ENCODE measurements around the gene KRT73. TPM values are rescaled to one million over a fixed set of nuclear protein-coding genes. Genes with fewer than 3 reads are reported as not detected.

The KRT73 gene
- total RNA-seq, 2 donors from 2014 or later, result 0.40 to 1.1 TPM

GRCh38 chr12:52612431-52613383 is 5.7 kb downstream of the KRT73 start:
- Mint-ChIP-seq H3K4me3 (peak overlapping the region; percentile 26), H3K36me3 (ENCODE audit: low read depth) (peaks cover 2% of the 10 kb centered on the region), H3K27ac (peak overlapping the region; percentile 77), H3K27me3 (peaks cover 37% of the 10 kb centered on the region), H3K4me1 (peaks cover 36% of the 10 kb centered on the region)
- ATAC-seq (no peak), DNase-seq (no peak)
- no peaks in the 10 kb centered on the region for H3K9me3 ChIP-seq (ENCODE audit: control insufficient read depth, low read length, poor library complexity, severe bottlenecking)

- Mint-ChIP-seq H3K27ac (peak overlapping the region; percentile 77), H3K4me3 (no peak overlapping the region), H3K4me1 (peaks cover 33% of the 10 kb centered on the region), H3K36me3 (ENCODE audit: low read depth) (peaks cover 2% of the 10 kb centered on the region), H3K27me3 (peaks cover 32% of the 10 kb centered on the region)
- ATAC-seq (no peak), DNase-seq (no peak)
- no peaks in the 10 kb centered on the region for H3K9me3 ChIP-seq (ENCODE audit: control insufficient read depth, low read length, poor library complexity, severe bottlenecking)
Observed at GRCh38 chr12:52611080-52611468, 7.3 kb downstream of the KRT73 start.

GRCh38 chr12:52608826-52609630 is 9.3 kb downstream of the KRT73 start:
- peaks cover 2% of the 10 kb centered on the region for H3K36me3 Mint-ChIP-seq (ENCODE audit: low read depth)
- ATAC-seq (no peak), DNase-seq (no peak)
- no peaks in the 10 kb centered on the region for H3K9me3 ChIP-seq (ENCODE audit: control insufficient read depth, low read length, poor library complexity, severe bottlenecking)
- no peak overlapping the region for H3K27ac Mint-ChIP-seq
- no peak overlapping the region for H3K4me3 Mint-ChIP-seq
- peaks cover 31% of the 10 kb centered on the region for H3K4me1 Mint-ChIP-seq
- H3K27me3 Mint-ChIP-seq, result peaks cover 25% of the 10 kb centered on the region

GRCh38 chr12:52608161-52608560 is 10.2 kb downstream of the KRT73 start:
- H3K9me3 ChIP-seq (ENCODE audit: control insufficient read depth, low read length, poor library complexity, severe bottlenecking), result no peaks in the 10 kb centered on the region
- peaks cover 28% of the 10 kb centered on the region for H3K4me1 Mint-ChIP-seq
- no peak overlapping the region for H3K4me3 Mint-ChIP-seq
- DNase-seq, result no peak
- peaks cover 2% of the 10 kb centered on the region for H3K36me3 Mint-ChIP-seq (ENCODE audit: low read depth)
- H3K27me3 Mint-ChIP-seq, result peaks cover 26% of the 10 kb centered on the region
- ATAC-seq, result no peak
- H3K27ac Mint-ChIP-seq, result peak overlapping the region; percentile 61

GRCh38 chr12:52607314-52607713 is 11.0 kb downstream of the KRT73 start:
- H3K27ac Mint-ChIP-seq, result peak overlapping the region; percentile 61
- H3K36me3 Mint-ChIP-seq (ENCODE audit: low read depth), result peaks cover 2% of the 10 kb centered on the region
- ATAC-seq (no peak), DNase-seq (no peak)
- H3K4me3 Mint-ChIP-seq, result peak overlapping the region; percentile 10
- peaks cover 32% of the 10 kb centered on the region for H3K4me1 Mint-ChIP-seq
- no peaks in the 10 kb centered on the region for H3K9me3 ChIP-seq (ENCODE audit: control insufficient read depth, low read length, poor library complexity, severe bottlenecking)
- H3K27me3 Mint-ChIP-seq, result peaks cover 34% of the 10 kb centered on the region

GRCh38 chr12:52606581-52607218 is 11.7 kb downstream of the KRT73 start:
- no peak overlapping the region for H3K27ac Mint-ChIP-seq
- peaks cover 2% of the 10 kb centered on the region for H3K36me3 Mint-ChIP-seq (ENCODE audit: low read depth)
- no peak overlapping the region for H3K4me3 Mint-ChIP-seq
- ATAC-seq (no peak), DNase-seq (no peak)
- H3K9me3 ChIP-seq (ENCODE audit: control insufficient read depth, low read length, poor library complexity, severe bottlenecking), result no peaks in the 10 kb centered on the region
- peaks cover 33% of the 10 kb centered on the region for H3K27me3 Mint-ChIP-seq
- H3K4me1 Mint-ChIP-seq, result peaks cover 32% of the 10 kb centered on the region

- no peak for ATAC-seq
- Mint-ChIP-seq H3K27ac (no peak overlapping the region), H3K4me3 (peak overlapping the region; percentile 1), H3K27me3 (peaks cover 33% of the 10 kb centered on the region), H3K36me3 (ENCODE audit: low read depth) (peaks cover 2% of the 10 kb centered on the region), H3K4me1 (peaks cover 29% of the 10 kb centered on the region)
- DNase-seq, result no peak
- H3K9me3 ChIP-seq (ENCODE audit: control insufficient read depth, low read length, poor library complexity, severe bottlenecking), result no peaks in the 10 kb centered on the region
Observed at GRCh38 chr12:52606096-52606495, 12.3 kb downstream of the KRT73 start.

- H3K9me3 ChIP-seq (ENCODE audit: control insufficient read depth, low read length, poor library complexity, severe bottlenecking), result no peaks in the 10 kb centered on the region
- ATAC-seq, result no peak
- Mint-ChIP-seq H3K27me3 (peaks cover 33% of the 10 kb centered on the region), H3K4me3 (peak overlapping the region; percentile 1), H3K36me3 (ENCODE audit: low read depth) (peaks cover 2% of the 10 kb centered on the region), H3K4me1 (peaks cover 25% of the 10 kb centered on the region), H3K27ac (no peak overlapping the region)
- DNase-seq, result no peak
Observed at GRCh38 chr12:52605542-52605941, 12.8 kb downstream of the KRT73 start.

- peak overlapping the region; percentile 43 for H3K27ac Mint-ChIP-seq
- no peak overlapping the region for H3K4me3 Mint-ChIP-seq
Observed at GRCh38 chr12:52604859-52605258, 13.5 kb downstream of the KRT73 start.

GRCh38 chr12:52603314-52603713 is 15.0 kb downstream of the KRT73 start:
- H3K9me3 ChIP-seq (ENCODE audit: control insufficient read depth, low read length, poor library complexity, severe bottlenecking), result no peaks in the 10 kb centered on the region
- H3K27me3 Mint-ChIP-seq, result peaks cover 47% of the 10 kb centered on the region
- no peak for DNase-seq
- H3K4me3 Mint-ChIP-seq, result no peak overlapping the region
- peaks cover 20% of the 10 kb centered on the region for H3K4me1 Mint-ChIP-seq
- ATAC-seq, result peak; percentile 36
- peaks cover 5% of the 10 kb centered on the region for H3K36me3 Mint-ChIP-seq (ENCODE audit: low read depth)
- H3K27ac Mint-ChIP-seq, result peak overlapping the region; percentile 48

More at GRCh38 chr12:52604859-52605258, 13.5 kb downstream of the KRT73 start:
- peaks cover 25% of the 10 kb centered on the region for H3K4me1 Mint-ChIP-seq
- H3K27me3 Mint-ChIP-seq, result peaks cover 40% of the 10 kb centered on the region
- DNase-seq (no peak), ATAC-seq (no peak)
- H3K36me3 Mint-ChIP-seq (ENCODE audit: low read depth), result peaks cover 5% of the 10 kb centered on the region
- no peaks in the 10 kb centered on the region for H3K9me3 ChIP-seq (ENCODE audit: control insufficient read depth, low read length, poor library complexity, severe bottlenecking)

- H3K27me3 Mint-ChIP-seq, result peaks cover 52% of the 10 kb centered on the region
- no peak overlapping the region for H3K4me3 Mint-ChIP-seq
- peaks cover 20% of the 10 kb centered on the region for H3K4me1 Mint-ChIP-seq
- peaks cover 5% of the 10 kb centered on the region for H3K36me3 Mint-ChIP-seq (ENCODE audit: low read depth)
- no peaks in the 10 kb centered on the region for H3K9me3 ChIP-seq (ENCODE audit: control insufficient read depth, low read length, poor library complexity, severe bottlenecking)
- no peak for ATAC-seq
- peak overlapping the region; percentile 48 for H3K27ac Mint-ChIP-seq
- no peak for DNase-seq
Observed at GRCh38 chr12:52602552-52602951, 15.8 kb downstream of the KRT73 start.

GRCh38 chr12:52601671-52602070 is 16.7 kb downstream of the KRT73 start:
- H3K9me3 ChIP-seq (ENCODE audit: control insufficient read depth, low read length, poor library complexity, severe bottlenecking), result no peaks in the 10 kb centered on the region
- peaks cover 45% of the 10 kb centered on the region for H3K27me3 Mint-ChIP-seq
- peaks cover 3% of the 10 kb centered on the region for H3K36me3 Mint-ChIP-seq (ENCODE audit: low read depth)
- no peak overlapping the region for H3K4me3 Mint-ChIP-seq
- no peak overlapping the region for H3K27ac Mint-ChIP-seq
- no peak for DNase-seq
- peaks cover 16% of the 10 kb centered on the region for H3K4me1 Mint-ChIP-seq
- ATAC-seq, result no peak
